CD4-positive, CD25-positive, alpha-beta regulatory T cell (primary cell): Measurements from ENCODE around the gene ATIC. TPM values are rescaled to one million over a fixed set of nuclear protein-coding genes. Genes with fewer than 3 reads are reported as not detected.

ENCODE experiments used
- ATAC-seq, 2 donors: fragments of 150-1000 bp; cut with Tn5 transposase; one replicate each; pipeline ENCODE4 v1.10.0; 2021; ENCODE audit warnings: low read depth in 2 of 2, moderate number of reproducible peaks in 2 of 2, moderate library complexity in 1 of 2
- DNase-seq, 3 donors: peaks; one replicate each; pipeline versions ENCODE4 v3.0.0 to v3.0.0-alpha.2; 2012 to 2022; ENCODE audit warnings: mixed read lengths in 1 of 3
- H3K27ac ChIP-seq: one replicate; pipeline ENCODE4 v1.7.0; 2013; ENCODE audit warnings: mild to moderate bottlenecking, low read length; ENCODE audit not compliant: insufficient read depth, poor library complexity, severe bottlenecking
- H3K27me3 ChIP-seq: one replicate; pipeline ENCODE4 v1.7.0; 2013; ENCODE audit warnings: low read length; ENCODE audit not compliant: control insufficient read depth, insufficient read depth
- H3K36me3 ChIP-seq: one replicate; pipeline ENCODE4 v1.7.0; 2013; ENCODE audit warnings: mild to moderate bottlenecking, low read length, moderate library complexity; ENCODE audit not compliant: control insufficient read depth, insufficient read depth
- H3K4me1 ChIP-seq: 2 replicates; pipeline ENCODE4 v1.7.0; 2013; ENCODE audit warnings: mild to moderate bottlenecking, low read length; ENCODE audit not compliant: insufficient read depth, control insufficient read depth, poor library complexity, severe bottlenecking
- H3K4me3 ChIP-seq: one replicate; pipeline ENCODE4 v1.7.0; 2013; ENCODE audit warnings: low read depth, mild to moderate bottlenecking, low read length, moderate library complexity
- H3K9me3 ChIP-seq, 2 experiments: 1 replicate in 1 of 2; 2 replicates in 1 of 2; pipeline ENCODE4 v1.7.0; 2013; ENCODE audit warnings: low read length in 2 of 2, mild to moderate bottlenecking in 1 of 2, moderate library complexity in 1 of 2; ENCODE audit not compliant: control insufficient read depth in 2 of 2
- H3K27ac Mint-ChIP-seq, 3 donors: one replicate each; pipeline ENCODE4 v1.8.0; 2020 to 2022; ENCODE audit warnings: mild to moderate bottlenecking in 3 of 3, mixed read lengths in 3 of 3, moderate library complexity in 2 of 3
- H3K27me3 Mint-ChIP-seq: one replicate; pipeline ENCODE4 v1.8.0; 2022; ENCODE audit warnings: mild to moderate bottlenecking, mixed read lengths
- H3K36me3 Mint-ChIP-seq: one replicate; pipeline ENCODE4 v1.8.0; 2020; ENCODE audit warnings: mixed read lengths
- H3K4me1 Mint-ChIP-seq, 4 donors: one replicate each; pipeline ENCODE4 v1.8.0; 2020 to 2022; ENCODE audit warnings: mixed read lengths in 4 of 4, mild to moderate bottlenecking in 1 of 4
- H3K4me3 Mint-ChIP-seq, 4 donors: one replicate each; pipeline ENCODE4 v1.8.0; 2020 to 2022; ENCODE audit warnings: mild to moderate bottlenecking in 4 of 4, mixed read lengths in 4 of 4, moderate library complexity in 3 of 4
- H3K9me3 Mint-ChIP-seq, 7 donors: one replicate each; pipeline ENCODE4 v1.8.0; 2020 to 2022; ENCODE audit warnings: mixed read lengths in 7 of 7, mild to moderate bottlenecking in 3 of 7, moderate library complexity in 2 of 7
- polyA plus RNA-seq, 4 donors: library from polyadenylated mRNA; unstranded; fragments of 300-500 nt; fragmentation: Illumina TruSeq; gene quantifications; one replicate each; pipeline ENCODE4 v1.2.3, GENCODE V29; 2021
- total RNA-seq: library from RNA; stranded (reverse); gene quantifications from one replicate; pipeline ENCODE4 v1.2.3, GENCODE V29; 2022

ATIC gene
- total and polyA plus RNA-seq, 5 donors from 2014 or later, result 48.8 to 165 (median 142) TPM

- Histone ChIP-seq H3K27ac (no peak overlapping the region), H3K4me3 (no peak overlapping the region), H3K27me3 (no peaks in the 10 kb centered on the region), H3K4me1 (no peaks in the 10 kb centered on the region), H3K9me3 (no peaks in the 10 kb centered on the region), H3K36me3 (no peaks in the 10 kb centered on the region)
- no peak for ATAC-seq
- no peaks in the 10 kb centered on the region for H3K4me1 Mint-ChIP-seq
- peaks cover 0 to 3% (median 0%) of the 10 kb centered on the region in 7 donors for H3K9me3 Mint-ChIP-seq
- no peak overlapping the region for H3K27ac Mint-ChIP-seq
- no peaks in the 10 kb centered on the region for H3K27me3 Mint-ChIP-seq
- DNase-seq, result no peak
- no peak overlapping the region for H3K4me3 Mint-ChIP-seq
- peaks cover 24% of the 10 kb centered on the region for H3K36me3 Mint-ChIP-seq
Observed at GRCh38 chr2:215374002-215374401, 62.1 kb downstream of the ATIC start.

- Mint-ChIP-seq H3K36me3 (peaks cover 22% of the 10 kb centered on the region), H3K27ac (no peak overlapping the region), H3K4me1 (no peaks in the 10 kb centered on the region), H3K9me3 (peaks cover 0 to 4% (median 0%) of the 10 kb centered on the region in 7 donors), H3K4me3 (no peak overlapping the region), H3K27me3 (no peaks in the 10 kb centered on the region)
- no peaks in the 10 kb centered on the region for H3K9me3 ChIP-seq
- no peak overlapping the region for H3K27ac ChIP-seq
- H3K27me3 ChIP-seq, result no peaks in the 10 kb centered on the region
- no peak overlapping the region for H3K4me3 ChIP-seq
- ATAC-seq (no peak), DNase-seq (no peak)
- no peaks in the 10 kb centered on the region for H3K4me1 ChIP-seq
- no peaks in the 10 kb centered on the region for H3K36me3 ChIP-seq
Observed at GRCh38 chr2:215374642-215375466, 63.0 kb downstream of the ATIC start.

DNA sequence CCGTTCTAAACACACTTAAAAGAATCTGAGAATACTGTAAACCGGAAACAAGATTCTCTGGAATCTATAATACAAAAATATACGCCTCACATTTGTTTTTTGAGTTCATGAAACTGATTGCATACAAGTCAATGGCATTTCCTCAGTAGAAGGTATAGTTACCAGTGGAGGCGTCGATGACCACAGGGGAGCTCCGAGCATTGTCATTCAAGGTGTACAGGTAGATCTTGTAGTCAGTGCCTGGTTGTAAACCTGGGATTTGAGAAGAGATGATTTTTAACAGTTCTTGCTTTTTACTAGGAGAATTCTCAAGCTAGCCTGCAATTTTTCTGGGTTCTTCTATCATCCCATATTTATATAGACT is 63.6 kb downstream of the ATIC start:
- H3K27me3 Mint-ChIP-seq, result no peaks in the 10 kb centered on the region
- H3K4me3 Mint-ChIP-seq, result no peak overlapping the region
- H3K27ac Mint-ChIP-seq, result no peak overlapping the region
- ATAC-seq (no peak), DNase-seq (no peak)
- H3K27ac ChIP-seq, result no peak overlapping the region
- no peak overlapping the region for H3K4me3 ChIP-seq
- H3K36me3 ChIP-seq, result no peaks in the 10 kb centered on the region
- H3K4me1 ChIP-seq, result no peaks in the 10 kb centered on the region
- no peaks in the 10 kb centered on the region for H3K9me3 ChIP-seq
- no peaks in the 10 kb centered on the region for H3K4me1 Mint-ChIP-seq
- H3K27me3 ChIP-seq, result no peaks in the 10 kb centered on the region
- peaks cover 0 to 3% (median 0%) of the 10 kb centered on the region in 7 donors for H3K9me3 Mint-ChIP-seq
- peaks cover 17% of the 10 kb centered on the region for H3K36me3 Mint-ChIP-seq

GRCh38 chr2:215376103-215376780 is 64.4 kb downstream of the ATIC start:
- Mint-ChIP-seq H3K4me3 (no peak overlapping the region), H3K27me3 (no peaks in the 10 kb centered on the region), H3K9me3 (peaks cover 0 to 3% (median 0%) of the 10 kb centered on the region in 7 donors), H3K36me3 (peaks cover 17% of the 10 kb centered on the region), H3K4me1 (no peaks in the 10 kb centered on the region), H3K27ac (no peak overlapping the region)
- no peaks in the 10 kb centered on the region for H3K4me1 ChIP-seq
- no peaks in the 10 kb centered on the region for H3K27me3 ChIP-seq
- H3K4me3 ChIP-seq, result no peak overlapping the region
- DNase-seq (no peak), ATAC-seq (no peak)
- H3K9me3 ChIP-seq, result no peaks in the 10 kb centered on the region
- H3K36me3 ChIP-seq, result no peaks in the 10 kb centered on the region
- H3K27ac ChIP-seq, result no peak overlapping the region

DNA sequence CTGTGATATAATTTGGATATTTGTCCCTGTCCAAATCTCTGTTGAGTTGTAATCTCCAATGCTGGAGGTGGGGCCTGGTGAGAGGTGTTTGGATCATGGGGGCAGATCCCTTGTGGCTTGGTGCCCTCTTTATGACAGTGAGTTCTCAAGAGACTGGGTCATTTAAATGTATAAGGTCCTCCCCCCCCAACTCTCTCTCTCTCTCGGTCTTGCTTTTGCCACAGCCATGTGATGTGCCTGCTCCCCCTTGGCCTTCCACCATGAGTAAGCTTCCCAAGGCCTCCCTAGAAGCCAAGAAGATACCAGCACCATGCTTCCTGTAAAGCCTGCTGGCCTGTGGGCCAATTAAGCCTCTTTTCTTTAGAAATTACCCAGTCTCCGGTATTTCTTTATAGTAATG is 65.4 kb downstream of the ATIC start:
- Mint-ChIP-seq H3K27me3 (no peaks in the 10 kb centered on the region), H3K4me1 (no peaks in the 10 kb centered on the region), H3K27ac (no peak overlapping the region), H3K4me3 (no peak overlapping the region), H3K36me3 (peaks cover 17% of the 10 kb centered on the region), H3K9me3 (peaks cover 0 to 5% (median 0%) of the 10 kb centered on the region in 7 donors)
- Histone ChIP-seq H3K4me1 (no peaks in the 10 kb centered on the region), H3K27me3 (no peaks in the 10 kb centered on the region), H3K36me3 (no peaks in the 10 kb centered on the region), H3K27ac (no peak overlapping the region), H3K4me3 (no peak overlapping the region), H3K9me3 (no peaks in the 10 kb centered on the region)
- ATAC-seq, result no peak
- DNase-seq, result no peak

GRCh38 chr2:215378045-215378444 is 66.2 kb downstream of the ATIC start:
- Mint-ChIP-seq H3K27ac (no peak overlapping the region), H3K4me3 (no peak overlapping the region), H3K9me3 (peaks cover 0 to 5% (median 0%) of the 10 kb centered on the region in 7 donors), H3K4me1 (no peaks in the 10 kb centered on the region), H3K36me3 (peaks cover 17% of the 10 kb centered on the region), H3K27me3 (no peaks in the 10 kb centered on the region)
- Histone ChIP-seq H3K36me3 (no peaks in the 10 kb centered on the region), H3K27ac (no peak overlapping the region), H3K9me3 (no peaks in the 10 kb centered on the region), H3K4me1 (no peaks in the 10 kb centered on the region), H3K4me3 (no peak overlapping the region), H3K27me3 (no peaks in the 10 kb centered on the region)
- DNase-seq (no peak), ATAC-seq (no peak)

DNA sequence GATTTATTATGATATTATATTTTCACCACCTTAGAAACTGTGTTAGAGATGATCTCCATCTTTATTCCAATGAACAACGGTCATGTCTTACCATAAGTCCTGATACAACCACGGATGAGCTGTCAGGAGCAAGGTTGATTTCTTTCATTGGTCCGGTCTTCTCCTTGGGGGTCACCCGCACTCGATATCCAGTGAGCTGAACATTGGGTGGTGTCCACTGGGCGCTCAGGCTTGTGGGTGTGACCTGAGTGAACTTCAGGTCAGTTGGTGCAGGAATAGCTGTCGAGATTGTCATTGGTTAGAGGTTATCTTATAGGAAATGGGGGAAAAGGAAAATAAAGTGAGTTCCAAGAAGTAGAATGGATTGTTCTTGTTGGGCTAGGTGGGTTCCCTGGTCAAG is 67.2 kb downstream of the ATIC start:
- peaks cover 14% of the 10 kb centered on the region for H3K36me3 Mint-ChIP-seq
- H3K9me3 Mint-ChIP-seq, result peaks cover 0 to 5% (median 0%) of the 10 kb centered on the region in 7 donors
- no peak for DNase-seq
- no peak overlapping the region for H3K27ac Mint-ChIP-seq
- no peaks in the 10 kb centered on the region for H3K4me1 ChIP-seq
- no peaks in the 10 kb centered on the region for H3K36me3 ChIP-seq
- no peak overlapping the region for H3K4me3 Mint-ChIP-seq
- no peak for ATAC-seq
- no peak overlapping the region for H3K27ac ChIP-seq
- H3K4me1 Mint-ChIP-seq, result no peaks in the 10 kb centered on the region
- H3K4me3 ChIP-seq, result no peak overlapping the region
- H3K27me3 Mint-ChIP-seq, result no peaks in the 10 kb centered on the region
- no peaks in the 10 kb centered on the region for H3K27me3 ChIP-seq
- no peaks in the 10 kb centered on the region for H3K9me3 ChIP-seq

DNA sequence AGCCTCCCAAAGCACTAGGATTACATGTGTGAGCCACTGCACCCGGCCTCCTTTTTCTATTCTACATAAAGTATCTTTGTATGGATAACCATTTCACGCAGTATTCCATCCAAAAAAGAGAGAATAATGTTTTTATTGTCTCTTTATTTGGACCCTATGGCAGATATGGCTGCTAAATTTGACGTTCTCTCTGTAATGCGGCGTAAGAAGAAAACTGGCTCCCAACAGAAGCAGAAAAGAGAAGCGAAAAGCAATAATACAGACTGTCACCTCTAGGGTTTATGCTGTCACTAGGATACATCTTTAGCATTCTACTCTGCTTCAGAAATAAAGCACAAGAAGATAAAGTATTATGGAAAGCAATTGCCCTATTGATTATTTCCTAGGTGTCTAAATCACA is 68.1 kb downstream of the ATIC start:
- Mint-ChIP-seq H3K4me3 (no peak overlapping the region), H3K4me1 (no peaks in the 10 kb centered on the region)
- no peaks in the 10 kb centered on the region for H3K9me3 ChIP-seq

More for the DNA sequence above, 68.1 kb downstream of the ATIC start:
- Mint-ChIP-seq H3K9me3 (peaks cover 0 to 5% (median 0%) of the 10 kb centered on the region in 7 donors), H3K36me3 (peaks cover 5% of the 10 kb centered on the region), H3K27ac (no peak overlapping the region), H3K27me3 (no peaks in the 10 kb centered on the region)
- no peak overlapping the region for H3K27ac ChIP-seq
- DNase-seq (no peak), ATAC-seq (no peak)
- H3K27me3 ChIP-seq, result no peaks in the 10 kb centered on the region
- H3K4me3 ChIP-seq, result no peak overlapping the region
- no peaks in the 10 kb centered on the region for H3K36me3 ChIP-seq
- no peaks in the 10 kb centered on the region for H3K4me1 ChIP-seq
